Chondrocyte (in vitro differentiated cells): ENCODE results near the gene NECAP2. TPM values are rescaled to one million over a fixed set of nuclear protein-coding genes. Genes with fewer than 3 reads are reported as not detected.

Experiments used
- DNase-seq: peaks from one replicate; pipeline ENCODE4 v3.0.0; 2021; ENCODE audit warnings: mixed read lengths, low spot score
- H3K27ac Mint-ChIP-seq: one replicate; pipeline ENCODE4 v1.8.0; 2021; ENCODE audit warnings: mild to moderate bottlenecking, moderate library complexity, mixed read lengths; ENCODE audit not compliant: unreplicated experiment
- H3K27me3 Mint-ChIP-seq: 2 replicates; pipeline ENCODE4 v1.8.0; 2021; ENCODE audit warnings: low read depth, mixed read lengths
- H3K36me3 Mint-ChIP-seq: 2 replicates; pipeline ENCODE4 v1.8.0; 2021; ENCODE audit warnings: low read depth, mixed read lengths
- H3K4me1 Mint-ChIP-seq: 2 replicates; pipeline ENCODE4 v1.8.0; 2021; ENCODE audit warnings: low read depth, mild to moderate bottlenecking, mixed read lengths
- H3K4me3 Mint-ChIP-seq: one replicate; pipeline ENCODE4 v1.8.0; 2021; ENCODE audit warnings: mild to moderate bottlenecking, moderate library complexity, mixed read lengths; ENCODE audit not compliant: unreplicated experiment
- H3K9me3 Mint-ChIP-seq: 2 replicates; pipeline ENCODE4 v1.8.0; 2021; ENCODE audit warnings: low read depth, mixed read lengths
- long read RNA-seq: library from polyadenylated mRNA; stranded (forward); transcript quantifications from one replicate; pipeline ENCODE4 v2.0.0, GENCODE V29; 2021
- total RNA-seq: library from RNA; stranded (reverse); gene quantifications from 3 replicates; pipeline ENCODE4 v1.2.1, GENCODE V29; 2021
- TF ChIP-seq, protein P1 (sequence below): fragments of 200-600 bp; sonication (generic); IDR thresholded peaks from 2 replicates; pipeline ENCODE4 v1.5.0; 2021; ENCODE audit warnings: antibody characterized with exemption, mild to moderate bottlenecking, moderate library complexity

NECAP2 gene, protein sequence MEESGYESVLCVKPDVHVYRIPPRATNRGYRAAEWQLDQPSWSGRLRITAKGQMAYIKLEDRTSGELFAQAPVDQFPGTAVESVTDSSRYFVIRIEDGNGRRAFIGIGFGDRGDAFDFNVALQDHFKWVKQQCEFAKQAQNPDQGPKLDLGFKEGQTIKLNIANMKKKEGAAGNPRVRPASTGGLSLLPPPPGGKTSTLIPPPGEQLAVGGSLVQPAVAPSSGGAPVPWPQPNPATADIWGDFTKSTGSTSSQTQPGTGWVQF
- 49.1 to 53.4 TPM (median 51.7 TPM) in 3 replicates for total RNA-seq
- long read RNA-seq, transcript NECAP2-201 (8 exons, 2,070 nt): major isoform, 143 of 176 reads
- long read RNA-seq, transcript NECAP2-202 (7 exons, 1,929 nt): minor isoform, 9 of 176 reads
- long read RNA-seq, partial matches to known transcripts: 11 of 176 reads
- long read RNA-seq, other reads (novel, unspliced or antisense): 10 of 176 reads

DNA sequence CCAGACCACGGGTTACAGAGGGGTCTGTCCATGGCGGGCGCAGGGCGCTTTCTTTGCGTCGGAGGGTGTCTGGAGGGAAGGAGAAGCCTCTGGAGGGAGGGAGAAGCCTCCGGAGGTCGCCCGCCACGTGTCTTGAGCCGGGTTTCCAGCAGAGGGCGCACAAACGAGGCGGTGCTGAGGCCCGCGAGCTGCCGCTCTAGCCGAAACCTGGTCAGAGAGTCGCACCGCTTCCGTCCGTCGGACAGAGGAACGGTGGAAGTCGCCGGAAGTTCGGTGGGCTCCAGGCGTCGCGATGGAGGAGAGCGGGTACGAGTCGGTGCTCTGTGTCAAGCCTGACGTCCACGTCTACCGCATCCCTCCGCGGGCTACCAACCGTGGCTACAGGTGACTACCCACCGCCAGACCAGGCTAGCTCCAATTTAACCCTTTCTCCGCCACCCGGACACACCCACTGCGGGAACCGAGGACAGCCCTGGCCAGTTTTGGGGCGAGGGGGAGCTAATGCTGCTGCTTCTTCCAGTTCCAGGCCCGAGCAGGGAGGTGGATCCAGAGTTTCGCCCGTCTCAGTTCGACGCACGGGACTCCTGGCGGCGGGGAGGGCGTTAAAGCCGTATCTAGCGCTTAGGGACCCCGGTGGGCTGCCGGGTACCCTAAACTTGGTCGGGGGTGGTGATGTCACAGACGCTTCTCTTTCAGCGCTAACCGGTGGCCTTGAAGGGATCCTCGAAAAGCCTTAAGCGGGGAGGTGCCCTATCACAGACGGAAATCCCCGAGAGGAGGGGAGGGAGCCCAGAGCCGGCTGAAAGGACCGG is at the start of gene NECAP2:
NECAP2 (plus strand) TSS at position 255 of the 812 bp plus-strand sequence; CDS start at position 293, 38 bp downstream.
- H3K9me3 Mint-ChIP-seq: no peaks in the 10 kb centered on the region
- TF ChIP-seq, protein P1, sequence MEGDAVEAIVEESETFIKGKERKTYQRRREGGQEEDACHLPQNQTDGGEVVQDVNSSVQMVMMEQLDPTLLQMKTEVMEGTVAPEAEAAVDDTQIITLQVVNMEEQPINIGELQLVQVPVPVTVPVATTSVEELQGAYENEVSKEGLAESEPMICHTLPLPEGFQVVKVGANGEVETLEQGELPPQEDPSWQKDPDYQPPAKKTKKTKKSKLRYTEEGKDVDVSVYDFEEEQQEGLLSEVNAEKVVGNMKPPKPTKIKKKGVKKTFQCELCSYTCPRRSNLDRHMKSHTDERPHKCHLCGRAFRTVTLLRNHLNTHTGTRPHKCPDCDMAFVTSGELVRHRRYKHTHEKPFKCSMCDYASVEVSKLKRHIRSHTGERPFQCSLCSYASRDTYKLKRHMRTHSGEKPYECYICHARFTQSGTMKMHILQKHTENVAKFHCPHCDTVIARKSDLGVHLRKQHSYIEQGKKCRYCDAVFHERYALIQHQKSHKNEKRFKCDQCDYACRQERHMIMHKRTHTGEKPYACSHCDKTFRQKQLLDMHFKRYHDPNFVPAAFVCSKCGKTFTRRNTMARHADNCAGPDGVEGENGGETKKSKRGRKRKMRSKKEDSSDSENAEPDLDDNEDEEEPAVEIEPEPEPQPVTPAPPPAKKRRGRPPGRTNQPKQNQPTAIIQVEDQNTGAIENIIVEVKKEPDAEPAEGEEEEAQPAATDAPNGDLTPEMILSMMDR: peak; percentile 94
- peak within 1 kb of the TSS; percentile 90 for H3K27ac Mint-ChIP-seq
- H3K4me1 Mint-ChIP-seq: peaks cover 25% of the 10 kb centered on the region
- no peaks in the 10 kb centered on the region for H3K27me3 Mint-ChIP-seq
- peak; percentile 97 for DNase-seq
- peaks cover 4% of the 10 kb centered on the region for H3K36me3 Mint-ChIP-seq
- H3K4me3 Mint-ChIP-seq: peak within 1 kb of the TSS; percentile 91

DNA sequence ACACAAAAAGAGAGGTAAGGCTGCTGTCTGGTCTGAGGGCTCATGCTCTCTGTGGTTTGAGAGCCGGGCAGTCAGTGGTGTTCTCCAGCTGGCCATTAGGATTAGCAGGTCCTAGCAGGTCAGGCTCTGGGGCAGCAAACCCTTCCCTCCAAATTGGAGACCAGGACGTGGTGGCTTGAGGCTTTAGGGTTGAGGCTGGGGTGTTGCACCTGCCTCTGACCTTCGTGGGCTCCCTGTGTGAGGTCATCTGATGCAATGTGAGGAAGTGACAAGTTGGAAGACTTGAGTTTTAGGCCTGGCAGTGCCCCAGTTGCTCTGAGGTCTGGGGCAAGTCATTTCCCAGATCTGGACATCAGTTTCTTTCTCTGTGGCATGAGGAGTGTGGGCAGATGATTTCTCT is 49.1 kb upstream of the NECAP2 start:
- no peaks in the 10 kb centered on the region for H3K27me3 Mint-ChIP-seq

DNA sequence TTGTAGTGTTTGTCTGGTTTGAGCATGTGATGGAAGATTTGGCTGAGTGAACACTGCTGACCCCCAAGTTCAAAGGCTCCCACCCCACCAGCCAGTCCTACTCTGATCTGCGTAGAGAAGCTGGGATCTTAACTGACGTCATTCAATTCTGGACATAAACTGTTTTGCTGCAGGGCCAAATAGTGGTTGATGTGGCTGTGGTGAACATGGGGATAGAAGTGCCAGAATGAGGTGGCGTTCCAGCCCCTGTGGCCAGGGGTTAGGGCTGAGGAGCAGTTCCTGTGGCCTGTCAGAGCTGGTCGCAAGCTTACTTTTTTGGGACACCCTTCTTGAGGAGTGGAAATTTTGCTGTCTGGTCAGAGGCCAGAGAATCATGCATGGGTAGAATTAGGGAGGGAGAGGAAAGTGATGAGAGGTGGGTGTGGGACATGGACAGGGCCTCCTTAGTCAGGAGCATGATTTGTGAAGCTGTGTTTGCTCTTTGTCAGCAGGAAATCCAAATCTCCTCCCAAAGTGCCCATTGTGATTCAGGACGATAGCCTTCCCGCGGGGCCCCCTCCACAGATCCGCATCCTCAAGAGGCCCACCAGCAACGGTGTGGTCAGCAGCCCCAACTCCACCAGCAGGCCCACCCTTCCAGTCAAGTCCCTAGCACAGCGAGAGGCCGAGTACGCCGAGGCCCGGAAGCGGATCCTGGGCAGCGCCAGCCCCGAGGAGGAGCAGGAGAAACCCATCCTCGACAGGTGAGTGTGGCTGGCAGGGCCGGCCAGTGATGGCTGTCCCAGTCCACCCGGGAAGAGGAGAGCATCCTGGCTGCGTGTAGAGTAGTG is 47.6 kb upstream of the NECAP2 start:
- Mint-ChIP-seq H3K9me3 (no peaks in the 10 kb centered on the region), H3K36me3 (peaks cover 9% of the 10 kb centered on the region), H3K4me3 (no peak overlapping the region), H3K4me1 (peaks cover 45% of the 10 kb centered on the region), H3K27ac (peak overlapping the region; percentile 74), H3K27me3 (no peaks in the 10 kb centered on the region)
- TF ChIP-seq, protein P1: no peak
- no peak for DNase-seq

More for the DNA sequence above, 49.1 kb upstream of the NECAP2 start:
- Mint-ChIP-seq H3K36me3 (peaks cover 6% of the 10 kb centered on the region), H3K27ac (no peak overlapping the region), H3K4me3 (no peak overlapping the region), H3K9me3 (no peaks in the 10 kb centered on the region), H3K4me1 (peaks cover 52% of the 10 kb centered on the region)
- DNase-seq: no peak
- TF ChIP-seq, protein P1: no peak

DNA sequence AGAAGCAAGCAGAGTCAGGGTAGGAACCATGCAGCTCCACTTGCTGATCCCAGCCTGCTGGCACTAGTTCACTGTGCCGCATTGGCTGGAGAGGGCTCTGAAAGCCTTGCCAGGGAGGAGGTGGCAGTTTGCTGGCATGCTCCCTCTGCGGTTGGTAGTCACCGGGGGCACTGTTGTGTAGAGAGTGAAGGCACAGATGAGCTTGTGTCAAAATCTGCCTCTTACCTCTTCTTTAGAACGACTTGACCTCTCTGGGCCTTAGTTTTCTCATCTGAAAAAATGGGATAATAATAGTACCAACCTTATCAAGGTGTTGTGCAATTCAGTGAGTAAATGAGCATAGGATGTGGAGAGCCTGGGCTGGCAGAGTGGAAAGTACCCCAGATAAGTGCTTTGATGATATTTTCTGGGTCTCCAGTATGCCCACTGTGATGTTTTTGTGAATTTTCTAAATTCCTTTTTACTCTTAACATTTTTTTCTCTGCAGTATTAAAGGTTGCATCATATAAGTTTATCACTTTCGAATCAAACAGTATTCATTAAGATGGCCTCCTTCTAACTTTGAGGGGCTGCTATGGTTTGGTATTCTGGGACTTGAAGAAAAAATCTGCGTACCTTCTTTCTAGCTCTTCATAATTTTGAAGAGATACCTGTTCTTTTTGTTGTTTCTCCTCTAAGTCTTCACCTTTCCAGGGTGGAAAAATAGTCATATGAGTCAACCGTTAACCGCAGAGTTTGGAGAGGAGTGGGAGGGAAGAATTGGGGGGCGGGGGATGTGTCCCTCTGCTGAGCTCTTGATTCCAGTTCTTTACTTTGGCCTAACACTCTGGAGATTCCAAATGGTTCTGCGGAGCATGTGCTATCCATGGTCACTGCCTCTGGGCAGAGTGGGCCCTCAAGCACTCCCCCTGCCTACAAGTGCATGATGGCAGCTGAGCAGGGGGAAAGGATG is 46.7 kb upstream of the NECAP2 start:
- TF ChIP-seq, protein P1: no peak
- peak overlapping the region; percentile 74 for H3K27ac Mint-ChIP-seq
- H3K9me3 Mint-ChIP-seq: no peaks in the 10 kb centered on the region
- no peaks in the 10 kb centered on the region for H3K27me3 Mint-ChIP-seq
- H3K4me1 Mint-ChIP-seq: peaks cover 45% of the 10 kb centered on the region
- peaks cover 10% of the 10 kb centered on the region for H3K36me3 Mint-ChIP-seq
- DNase-seq: no peak
- H3K4me3 Mint-ChIP-seq: no peak overlapping the region
